GM19372 (cell line): ENCODE data around the gene DCAF6.
"Not testable (repeated sequence)": the region's sequence is repeated elsewhere in the genome, so short reads cannot be mapped to it uniquely, and the experiment has no call there.

Experiments
- ATAC-seq: cut with Tn5 transposase; IDR thresholded peaks from one replicate; pipeline ENCODE4 v1.9.1; 2021; ENCODE audit warnings: mild to moderate bottlenecking, low read depth, moderate library complexity; ENCODE audit not compliant: unreplicated experiment

The DCAF6 gene

GRCh38 chr1:168007691-168008090, 71.2 kb downstream of the DCAF6 start:
- no peak for ATAC-seq

GRCh38 chr1:168008595-168008994, 72.1 kb downstream of the DCAF6 start:
- no peak for ATAC-seq

GRCh38 chr1:168009322-168009721, 72.8 kb downstream of the DCAF6 start:
- ATAC-seq = no peak

GRCh38 chr1:168019407-168019806, 82.9 kb downstream of the DCAF6 start:
- no peak for ATAC-seq

GRCh38 chr1:168031198-168031597, 94.7 kb downstream of the DCAF6 start:
- ATAC-seq = no peak

GRCh38 chr1:168031627-168032026, 95.1 kb downstream of the DCAF6 start:
- peak; percentile 24 for ATAC-seq

- peak; percentile 51 for ATAC-seq
Measured at GRCh38 chr1:168032029-168032428, 95.5 kb downstream of the DCAF6 start.

GRCh38 chr1:168035345-168035744, 98.9 kb downstream of the DCAF6 start:
- ATAC-seq = no peak

- ATAC-seq = no peak
Measured at GRCh38 chr1:168042362-168042761, 105.9 kb downstream of the DCAF6 start.

GRCh38 chr1:168045311-168045710, 108.8 kb downstream of the DCAF6 start:
- ATAC-seq = no peak

- no peak for ATAC-seq
Measured at GRCh38 chr1:168050307-168050706, 113.8 kb downstream of the DCAF6 start.

GRCh38 chr1:168050880-168051279, 114.4 kb downstream of the DCAF6 start:
- no peak for ATAC-seq

- no peak for ATAC-seq
Measured at GRCh38 chr1:168053681-168054080, 117.2 kb downstream of the DCAF6 start.

- no peak for ATAC-seq
Measured at GRCh38 chr1:168054117-168054516, 117.6 kb downstream of the DCAF6 start.

GRCh38 chr1:168056152-168056551, 119.7 kb downstream of the DCAF6 start:
- not testable (repeated sequence) for ATAC-seq

- no peak for ATAC-seq
Measured at GRCh38 chr1:168057355-168057754, 120.9 kb downstream of the DCAF6 start.

- ATAC-seq = no peak
Measured at GRCh38 chr1:168057921-168058320, 121.4 kb downstream of the DCAF6 start.

GRCh38 chr1:168064216-168064615, 127.7 kb downstream of the DCAF6 start:
- no peak for ATAC-seq

GRCh38 chr1:168065506-168065905, 129.0 kb downstream of the DCAF6 start:
- no peak for ATAC-seq

- no peak for ATAC-seq
Measured at GRCh38 chr1:168069384-168069783, 132.9 kb downstream of the DCAF6 start.

GRCh38 chr1:168079761-168080160, 143.3 kb downstream of the DCAF6 start:
- ATAC-seq = no peak

GRCh38 chr1:168081373-168082007, 145.0 kb downstream of the DCAF6 start:
- no peak for ATAC-seq
